GM18870 (cell line): ENCODE data around the gene OR52J3.

ENCODE experiments used
- ATAC-seq: cut with Tn5 transposase; IDR thresholded peaks from one replicate; pipeline ENCODE4 v1.9.1; 2021; ENCODE audit warnings: moderate library complexity; ENCODE audit not compliant: unreplicated experiment

Gene OR52J3

DNA sequence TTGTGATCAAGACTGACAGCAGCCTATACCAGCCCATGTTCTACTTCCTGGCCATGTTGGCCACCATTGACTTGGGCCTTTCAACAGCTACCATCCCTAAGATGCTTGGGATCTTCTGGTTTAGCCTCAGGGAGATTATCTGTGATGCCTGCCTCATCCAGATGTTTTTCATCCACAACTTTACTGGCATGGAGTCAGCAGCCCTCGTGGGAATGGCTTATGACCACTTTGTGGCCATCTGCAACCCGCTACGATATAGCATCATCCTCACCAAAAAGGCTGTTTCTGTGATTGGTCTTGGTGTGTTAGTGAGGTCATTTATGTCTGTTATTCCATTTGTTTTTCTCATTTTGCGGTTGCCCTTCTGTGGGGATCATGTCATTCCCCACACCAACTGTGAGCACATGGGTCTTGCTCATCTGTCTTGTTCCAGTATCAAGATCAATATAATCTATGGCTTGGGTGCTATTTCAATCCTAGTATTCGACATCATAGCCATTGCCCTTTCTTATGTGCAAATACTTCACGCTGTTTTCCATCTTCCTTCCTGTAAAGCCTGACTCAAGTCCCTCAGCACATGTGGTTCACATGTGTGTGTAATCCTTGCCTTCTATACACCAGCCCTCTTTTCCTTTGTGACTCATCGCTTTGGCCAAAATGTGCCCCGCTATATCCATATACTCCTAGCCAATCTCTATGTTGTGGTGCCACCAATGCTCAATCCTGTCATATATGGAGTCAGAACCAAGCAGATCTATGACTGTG, 46.7 kb downstream of the OR52J3 start:
- ATAC-seq, result no peak

DNA sequence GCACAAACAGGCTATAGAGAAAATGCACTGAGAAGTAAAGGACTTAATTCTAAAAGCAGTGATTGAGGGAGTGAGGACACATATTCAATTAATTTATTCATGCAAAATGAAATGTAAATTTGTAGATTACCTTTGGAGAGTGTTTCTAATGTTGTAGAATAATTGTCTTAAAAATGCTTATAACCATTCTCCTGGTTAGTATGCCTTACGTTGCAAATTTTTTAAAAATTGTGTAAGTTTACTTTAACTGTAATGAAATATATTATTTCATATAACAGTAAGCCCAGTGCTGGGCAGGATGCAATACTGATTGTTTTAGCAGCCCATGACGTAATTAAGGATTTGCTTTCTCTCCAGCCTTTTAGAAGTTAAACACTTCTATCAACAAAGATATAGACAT, 49.7 kb downstream of the OR52J3 start:
- ATAC-seq, result no peak
